Uterus (tissue), 2 donors: ENCODE results near the gene ABCA1.

ENCODE experiments used
- POLR2A ChIP-seq, 2 donors: fragments of 450-650 bp; IDR thresholded peaks; one replicate each; pipeline ENCODE4 v1.6.1; 2016; ENCODE audit warnings: antibody characterized with exemption in 2 of 2, mild to moderate bottlenecking in 1 of 2, moderate library complexity in 1 of 2
- TF ChIP-seq, protein P1 (sequence below), 4 experiments: fragments of 200-600 bp in 2 of 4; fragments of 450-650 bp in 2 of 4; sonication (generic) in 2 of 4; IDR thresholded peaks; one replicate each; pipeline ENCODE4 v1.5.1; 2016 to 2019; ENCODE audit warnings: antibody characterized with exemption in 4 of 4, mild to moderate bottlenecking in 2 of 4, moderate library complexity in 1 of 4

DNA sequence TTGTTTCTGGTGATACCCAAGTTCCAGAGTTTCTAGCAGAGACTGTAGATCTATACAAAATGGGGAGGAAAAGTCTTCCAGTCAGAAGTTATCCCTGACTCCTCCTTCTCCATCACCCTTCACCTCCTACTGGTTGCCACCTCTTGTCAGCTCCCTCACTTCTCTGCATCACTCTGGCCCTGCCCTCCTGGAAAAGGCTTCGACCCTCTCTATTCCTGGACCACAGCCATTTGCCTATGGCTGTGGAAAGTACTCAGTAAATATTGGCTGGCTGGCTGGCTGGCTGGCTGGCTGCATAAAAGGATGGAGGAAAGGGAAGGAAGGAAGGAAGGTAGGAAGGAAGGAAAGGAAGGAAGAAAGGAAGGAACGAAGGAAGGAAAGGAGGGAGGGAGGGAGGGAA is 32.7 kb upstream of the ABCA1 start:
- TF ChIP-seq, protein P1, sequence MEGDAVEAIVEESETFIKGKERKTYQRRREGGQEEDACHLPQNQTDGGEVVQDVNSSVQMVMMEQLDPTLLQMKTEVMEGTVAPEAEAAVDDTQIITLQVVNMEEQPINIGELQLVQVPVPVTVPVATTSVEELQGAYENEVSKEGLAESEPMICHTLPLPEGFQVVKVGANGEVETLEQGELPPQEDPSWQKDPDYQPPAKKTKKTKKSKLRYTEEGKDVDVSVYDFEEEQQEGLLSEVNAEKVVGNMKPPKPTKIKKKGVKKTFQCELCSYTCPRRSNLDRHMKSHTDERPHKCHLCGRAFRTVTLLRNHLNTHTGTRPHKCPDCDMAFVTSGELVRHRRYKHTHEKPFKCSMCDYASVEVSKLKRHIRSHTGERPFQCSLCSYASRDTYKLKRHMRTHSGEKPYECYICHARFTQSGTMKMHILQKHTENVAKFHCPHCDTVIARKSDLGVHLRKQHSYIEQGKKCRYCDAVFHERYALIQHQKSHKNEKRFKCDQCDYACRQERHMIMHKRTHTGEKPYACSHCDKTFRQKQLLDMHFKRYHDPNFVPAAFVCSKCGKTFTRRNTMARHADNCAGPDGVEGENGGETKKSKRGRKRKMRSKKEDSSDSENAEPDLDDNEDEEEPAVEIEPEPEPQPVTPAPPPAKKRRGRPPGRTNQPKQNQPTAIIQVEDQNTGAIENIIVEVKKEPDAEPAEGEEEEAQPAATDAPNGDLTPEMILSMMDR (IDR thresholded peaks at IDR 0.05) = no peak
- TF ChIP-seq POLR2A (IDR thresholded peaks at IDR 0.05) = no peak
